NCI-H2196 (cell line): Measurements from ENCODE around the gene GBP2.

Experiments
- DNase-seq: peaks from one replicate; lab custom pipeline; 2025; ENCODE audit not compliant: unreplicated experiment; lab: John Stamatoyannopoulos, UW

Gene GBP2

DNA sequence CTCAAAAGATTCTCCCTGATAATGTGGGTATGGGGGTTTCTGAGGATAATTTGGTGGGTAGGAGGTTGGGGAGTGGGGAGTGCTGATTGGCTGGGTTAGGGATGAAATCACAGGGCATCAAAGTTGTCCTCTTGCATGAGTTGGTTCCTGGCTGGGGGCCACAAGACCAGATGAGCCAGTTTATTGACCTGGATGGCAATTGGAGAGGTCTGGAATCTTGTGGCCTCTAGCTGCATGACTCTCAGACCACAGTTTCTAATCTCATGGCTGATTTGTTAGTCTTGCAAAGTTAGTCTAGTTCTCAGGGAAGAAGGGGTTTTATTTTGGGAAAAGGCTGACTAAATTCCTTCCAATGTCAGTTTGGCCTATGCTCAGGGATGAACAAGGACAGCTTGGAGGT, 57.6 kb downstream of the GBP2 start:
- no peak for DNase-seq

DNA sequence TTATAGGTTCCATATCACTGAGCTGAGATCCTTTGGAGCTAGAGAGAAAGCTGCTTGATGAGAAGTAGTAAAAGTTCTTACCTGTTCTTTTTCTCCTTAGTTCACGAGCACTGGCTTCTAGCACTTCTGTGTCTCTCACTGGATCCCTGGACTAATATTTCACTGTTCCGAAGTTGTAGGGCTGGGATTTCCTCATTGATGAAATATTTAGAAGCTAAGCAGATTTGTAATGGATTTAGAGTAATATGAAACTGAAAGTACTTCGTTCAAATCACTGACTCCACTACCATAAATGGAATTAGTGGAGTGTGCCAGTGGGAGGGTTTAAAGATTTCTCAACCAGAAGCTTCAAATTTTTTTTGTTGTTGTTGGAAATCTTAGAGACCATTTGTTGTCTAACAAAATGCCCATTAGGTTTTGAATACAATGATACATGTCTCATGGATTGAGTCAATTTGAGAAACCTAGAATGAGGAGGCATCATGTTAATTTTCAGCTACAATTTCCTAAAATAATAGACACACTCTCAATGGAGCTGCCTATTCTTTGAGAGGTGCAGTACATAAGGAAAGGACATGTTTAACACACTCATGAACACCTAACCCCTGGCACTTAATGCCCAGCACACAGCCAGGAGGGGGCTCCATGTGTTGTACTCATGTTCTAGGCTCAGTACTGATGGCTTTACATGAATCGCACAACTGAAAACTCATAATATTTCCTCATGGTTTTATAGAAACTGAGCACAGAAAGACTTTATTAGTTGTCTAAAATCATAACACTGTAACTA, 60.6 kb downstream of the GBP2 start, which contains the start of gene GBP1:
Gene GBP1 (minus strand): TSS at position 130 of the 790 bp plus-strand sequence. CDS start 1,974 bp downstream, outside the sequence.
- DNase-seq: no peak

DNA sequence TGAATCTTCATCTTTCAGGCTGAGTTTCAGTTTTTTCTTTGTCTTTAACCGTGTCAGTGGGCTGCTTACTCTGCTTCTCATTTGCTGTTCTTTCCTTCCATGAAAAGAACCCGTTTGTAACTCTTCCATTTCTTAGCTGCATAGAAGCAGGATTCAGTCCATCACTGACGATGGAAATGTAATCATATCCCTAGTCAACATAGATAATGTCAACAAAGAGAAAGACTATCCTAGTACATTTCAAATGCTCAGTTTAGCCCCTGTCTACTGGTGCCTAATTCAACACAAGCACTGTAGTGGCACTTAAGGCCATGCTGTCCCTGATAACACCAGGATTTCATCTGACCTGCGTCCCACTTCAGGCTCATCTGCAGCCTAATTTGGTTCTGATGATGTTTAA, 61.3 kb downstream of the GBP2 start:
- DNase-seq: no peak

DNA sequence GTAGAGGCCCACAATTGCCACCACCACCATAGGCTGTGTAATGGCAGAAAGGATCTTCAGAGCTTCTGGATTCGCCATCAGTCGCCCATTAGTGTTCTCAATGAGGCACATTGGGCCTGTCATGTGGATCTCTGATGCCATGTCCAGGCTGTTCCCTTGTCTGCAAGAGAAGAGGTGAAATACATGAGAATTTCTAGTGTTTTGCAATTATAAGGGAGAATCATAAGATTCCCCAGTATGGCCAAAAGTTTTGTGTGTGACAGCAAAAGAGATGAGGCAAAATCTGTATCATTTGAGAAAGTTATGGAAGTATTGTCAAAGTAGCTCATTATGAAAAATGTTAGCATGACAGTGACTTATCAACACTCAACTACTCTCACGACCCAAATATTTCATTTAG, 62.8 kb downstream of the GBP2 start:
- no peak for DNase-seq

DNA sequence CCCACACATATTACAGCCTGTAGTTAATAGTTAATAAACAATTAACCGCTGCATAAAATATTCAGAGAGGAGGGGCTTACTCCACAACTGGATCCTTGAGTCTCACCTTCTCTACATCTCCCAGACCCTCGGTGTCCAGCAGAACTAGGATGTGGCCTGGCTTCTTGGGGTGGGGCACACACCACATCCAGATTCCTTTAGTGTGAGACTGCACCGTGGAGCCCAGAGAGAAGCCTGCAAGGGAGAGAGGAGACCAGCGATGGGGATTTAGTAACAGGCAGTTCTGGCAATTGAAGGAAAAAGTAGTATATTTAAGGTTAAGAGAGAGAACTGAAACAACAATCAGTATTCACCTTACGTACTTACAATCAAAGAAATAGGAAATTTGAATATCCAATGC, 65.8 kb downstream of the GBP2 start:
- no peak for DNase-seq
